ENCODE data around the gene DDAH2.

DNA sequence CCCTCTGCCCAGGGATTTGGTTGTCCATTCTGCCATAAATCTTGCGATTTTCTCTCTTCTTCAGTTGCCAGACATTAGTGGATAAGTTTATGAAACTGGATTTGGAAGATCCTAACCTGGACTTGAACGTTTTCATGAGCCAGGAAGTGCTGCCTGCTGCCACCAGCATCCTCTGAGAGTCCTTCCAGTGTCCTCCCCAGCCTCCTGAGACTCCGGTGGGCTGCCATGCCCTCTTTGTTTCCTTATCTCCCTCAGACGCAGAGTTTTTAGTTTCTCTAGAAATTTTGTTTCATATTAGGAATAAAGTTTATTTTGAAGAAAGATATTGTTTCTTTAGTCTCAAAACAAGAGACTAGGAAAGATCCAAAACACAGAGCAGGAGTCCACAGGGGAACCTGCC lies 33.3 kb upstream of the DDAH2 start, which contains the start of gene SAPCD1:
- TF ChIP-seq, protein P1, sequence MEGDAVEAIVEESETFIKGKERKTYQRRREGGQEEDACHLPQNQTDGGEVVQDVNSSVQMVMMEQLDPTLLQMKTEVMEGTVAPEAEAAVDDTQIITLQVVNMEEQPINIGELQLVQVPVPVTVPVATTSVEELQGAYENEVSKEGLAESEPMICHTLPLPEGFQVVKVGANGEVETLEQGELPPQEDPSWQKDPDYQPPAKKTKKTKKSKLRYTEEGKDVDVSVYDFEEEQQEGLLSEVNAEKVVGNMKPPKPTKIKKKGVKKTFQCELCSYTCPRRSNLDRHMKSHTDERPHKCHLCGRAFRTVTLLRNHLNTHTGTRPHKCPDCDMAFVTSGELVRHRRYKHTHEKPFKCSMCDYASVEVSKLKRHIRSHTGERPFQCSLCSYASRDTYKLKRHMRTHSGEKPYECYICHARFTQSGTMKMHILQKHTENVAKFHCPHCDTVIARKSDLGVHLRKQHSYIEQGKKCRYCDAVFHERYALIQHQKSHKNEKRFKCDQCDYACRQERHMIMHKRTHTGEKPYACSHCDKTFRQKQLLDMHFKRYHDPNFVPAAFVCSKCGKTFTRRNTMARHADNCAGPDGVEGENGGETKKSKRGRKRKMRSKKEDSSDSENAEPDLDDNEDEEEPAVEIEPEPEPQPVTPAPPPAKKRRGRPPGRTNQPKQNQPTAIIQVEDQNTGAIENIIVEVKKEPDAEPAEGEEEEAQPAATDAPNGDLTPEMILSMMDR (IDR thresholded peaks at IDR 0.05), result no peak
- no peak for TF ChIP-seq ZFX (IDR thresholded peaks at IDR 0.05; ENCODE audit: borderline replicate concordance)

All from 22Rv1 (cell line).